IMR-90 (cell line): ENCODE data around the gene SAP30BP. TPM values are rescaled to one million over a fixed set of nuclear protein-coding genes. Genes with fewer than 3 reads are reported as not detected.

Source experiments
- ATAC-seq: fragments of 200-7000 bp; cut with Tn5 transposase; 2 replicates; pipeline ENCODE4 v1.9.1; 2020; ENCODE audit warnings: low read depth, mild to moderate bottlenecking, moderate library complexity
- BruUV-seq: library from RNA; stranded (reverse); fragments of 400-500 nt; replicated peaks from 2 replicates; lab custom pipeline; 2021; lab: Mats Ljungman, UMichigan
- CTCF ChIA-PET: fragments of 300-600 bp; formaldehyde crosslinking; extraction: SDS; loops from one replicate; lab custom pipeline; 2021; ENCODE audit warnings: antibody characterized with exemption; lab: Yijun Ruan, JAX
- POLR2A ChIA-PET: fragments of 300-600 bp; sonication (Branson Sonifier 250); formaldehyde crosslinking; loops from one replicate; lab custom pipeline; 2022; ENCODE audit warnings: antibody characterized with exemption; ENCODE audit not compliant: unreplicated experiment; lab: Charles Lee
- DNase-seq: peaks from one replicate; pipeline ENCODE4 v3.0.0; 2013
- H2AFZ ChIP-seq: replicated peaks from 2 replicates; pipeline ENCODE3; 2013; ENCODE audit warnings: low read length, mild to moderate bottlenecking; ENCODE audit not compliant: poor library complexity
- H2AK5ac ChIP-seq: 2 replicates; pipeline ENCODE4 v1.6.1; 2013; ENCODE audit warnings: low read depth, low read length, inconsistent platforms
- H2AK9ac ChIP-seq: replicated peaks from 2 replicates; pipeline ENCODE3; 2013; ENCODE audit warnings: mild to moderate bottlenecking, low read depth, low read length, moderate library complexity; ENCODE audit not compliant: poor library complexity
- H2BK120ac ChIP-seq: 2 replicates; pipeline ENCODE4 v1.6.1; 2013; ENCODE audit warnings: low read depth, low read length, inconsistent platforms
- H2BK15ac ChIP-seq: 3 replicates; pipeline ENCODE4 v1.6.1; 2013; ENCODE audit warnings: low read depth, low read length, inconsistent platforms
- H2BK20ac ChIP-seq: 2 replicates; pipeline ENCODE4 v1.6.1; 2013; ENCODE audit warnings: low read depth, mild to moderate bottlenecking, inconsistent platforms, low read length, moderate library complexity
- H2BK5ac ChIP-seq: 2 replicates; pipeline ENCODE4 v1.6.1; 2013; ENCODE audit warnings: mild to moderate bottlenecking, low read depth, low read length, inconsistent platforms; ENCODE audit not compliant: poor library complexity, severe bottlenecking
- H3K14ac ChIP-seq: replicated peaks from 2 replicates; pipeline ENCODE4 v1.6.1; 2013; ENCODE audit warnings: low read depth, low read length, inconsistent platforms
- H3K18ac ChIP-seq: 2 replicates; pipeline ENCODE4 v1.6.1; 2013; ENCODE audit warnings: low read depth, low read length, control low read depth
- H3K23ac ChIP-seq: 2 replicates; pipeline ENCODE4 v1.6.1; 2013; ENCODE audit warnings: low read depth, low read length, inconsistent platforms
- H3K27ac ChIP-seq: 2 replicates; pipeline ENCODE4 v1.5.1; 2013; ENCODE audit warnings: mild to moderate bottlenecking, control low read depth, low read length; ENCODE audit not compliant: insufficient read depth
- H3K27me3 ChIP-seq: 2 replicates; pipeline ENCODE4 v1.6.1; 2013; ENCODE audit warnings: low read length; ENCODE audit not compliant: control insufficient read depth, insufficient read depth
- H3K36me3 ChIP-seq: 2 replicates; pipeline ENCODE4 v1.6.1; 2013; ENCODE audit warnings: low read length, mixed read lengths; ENCODE audit not compliant: control insufficient read depth, insufficient read depth
- H3K4ac ChIP-seq: 2 replicates; pipeline ENCODE4 v1.6.1; 2013; ENCODE audit warnings: low read depth, low read length, inconsistent platforms
- H3K4me1 ChIP-seq: 2 replicates; pipeline ENCODE4 v1.6.1; 2013; ENCODE audit warnings: low read length, mixed read lengths; ENCODE audit not compliant: control insufficient read depth, insufficient read depth
- H3K4me2 ChIP-seq: 2 replicates; pipeline ENCODE4 v1.6.1; 2013; ENCODE audit warnings: low read depth, mild to moderate bottlenecking, control low read depth, low read length, moderate library complexity
- H3K4me3 ChIP-seq: 2 replicates; pipeline ENCODE4 v1.5.1; 2013; ENCODE audit warnings: low read depth, mild to moderate bottlenecking, control low read depth, low read length, moderate library complexity; ENCODE audit not compliant: insufficient read depth
- H3K56ac ChIP-seq: 2 replicates; pipeline ENCODE4 v1.6.1; 2013; ENCODE audit warnings: low read length, inconsistent platforms; ENCODE audit not compliant: insufficient read depth; ENCODE audit errors: extremely low read depth
- H3K79me1 ChIP-seq, 2 experiments: 2 replicates each; pipeline ENCODE4 v1.6.1; 2013; ENCODE audit warnings: low read length in 2 of 2, inconsistent platforms in 1 of 2, low read depth in 1 of 2
- H3K9ac ChIP-seq: 2 replicates; pipeline ENCODE4 v1.6.1; 2013; ENCODE audit warnings: low read depth, low read length, control low read depth
- H3K9me1 ChIP-seq: 2 replicates; pipeline ENCODE4 v1.6.1; 2013; ENCODE audit warnings: low read length, inconsistent platforms; ENCODE audit not compliant: insufficient read depth
- H3K9me3 ChIP-seq: 2 replicates; pipeline ENCODE4 v1.6.1; 2013; ENCODE audit warnings: low read length; ENCODE audit not compliant: control insufficient read depth, insufficient read depth
- H4K20me1 ChIP-seq: 2 replicates; pipeline ENCODE4 v1.6.1; 2013; ENCODE audit warnings: low read length, inconsistent platforms; ENCODE audit not compliant: insufficient read depth
- H4K5ac ChIP-seq: 2 replicates; pipeline ENCODE4 v1.6.1; 2013; ENCODE audit warnings: mild to moderate bottlenecking, low read depth, low read length, control low read depth
- H4K8ac ChIP-seq, 2 experiments: 2 replicates each; pipeline ENCODE4 v1.6.1; 2013; ENCODE audit warnings: low read depth in 2 of 2, low read length in 2 of 2, control low read depth in 1 of 2, inconsistent platforms in 1 of 2
- H4K91ac ChIP-seq: 2 replicates; pipeline ENCODE4 v1.6.1; 2013; ENCODE audit warnings: low read depth, low read length, inconsistent platforms; ENCODE audit not compliant: insufficient read depth
- FOS ChIP-seq: fragments of 150-350 bp; IDR thresholded peaks from 2 replicates; pipeline ENCODE4 v1.6.1; 2016; ENCODE audit warnings: low read depth, low read length
- SMC3 ChIP-seq: fragments of 150-350 bp; IDR thresholded peaks from 2 replicates; pipeline ENCODE4 v1.6.1; 2016; ENCODE audit warnings: low read depth, mild to moderate bottlenecking, antibody characterized with exemption, low read length, moderate library complexity
- WGBS, 2 experiments: methylation state at CpG; one replicate each; pipeline versions ENCODE4 v1.1.5 to v1.1.7; 2013; ENCODE audit warnings: missing lambda C conversion rate in 2 of 2; ENCODE audit not compliant: insufficient read length in 1 of 2; ENCODE audit errors: extremely low coverage in 2 of 2; 5-methylcytosine and 5-hydroxymethylcytosine counted together
- dilution Hi-C: fragments of 300-500 bp; cut with HindIII; formaldehyde crosslinking; loops from one replicate; pipeline ENCODE4 v1.14.3; 2018; ENCODE audit warnings: low sequenced_read_pairs; ENCODE audit not compliant: unreplicated experiment
- in situ Hi-C: fragments of 300-500 bp; cut with MboI; formaldehyde crosslinking; loops from 3 replicates; pipeline ENCODE4 v1.14.3; 2019; ENCODE audit warnings: low sequenced_read_pairs, inconsistent platforms, mixed read lengths
- intact Hi-C: fragments of 100-400 bp; cut with micrococcal nuclease; formaldehyde crosslinking; loops from 2 replicates; pipeline ENCODE4 v1.10.0; 2022
- polyA plus RNA-seq, 3 experiments: library from polyadenylated mRNA; depleted of rRNA; stranded (reverse); fragments of >200 nt; gene quantifications; 2 replicates each; pipeline ENCODE4 v1.2.3, GENCODE V29; 2012; ENCODE audit warnings: low replicate concordance in 1 of 3
- total RNA-seq: library from RNA; depleted of rRNA; stranded (reverse); fragments of >200 nt; gene quantifications from 2 replicates; pipeline ENCODE4 v1.2.3, GENCODE V29; 2012

SAP30BP gene
- total and polyA plus RNA-seq, 2 of the 4 experiments (the other 2 are of a cell fraction): 70.4 to 139 TPM

DNA sequence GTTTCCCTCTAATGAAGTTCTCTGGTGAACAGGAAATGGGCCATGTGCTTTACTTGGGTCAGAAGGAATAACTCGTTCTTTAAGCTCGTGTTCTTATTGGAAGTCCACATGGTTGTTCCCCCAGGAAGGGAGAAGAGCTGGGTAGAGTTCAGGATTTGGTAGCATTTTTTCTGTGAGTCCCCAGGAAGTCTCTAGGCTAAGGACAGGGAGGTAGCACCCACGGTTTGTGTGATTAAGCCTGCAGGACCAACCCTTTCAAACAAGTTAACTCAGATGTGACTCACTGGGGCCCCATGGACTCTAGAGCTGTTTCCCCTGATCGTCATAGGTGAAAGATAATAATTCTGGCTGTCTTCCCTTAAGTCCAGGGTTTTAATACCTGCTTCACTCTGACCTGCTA lies 16.4 kb downstream of the SAP30BP start:
- Histone ChIP-seq H4K8ac (peak overlapping the region in 1 of 2 experiments; percentile 44; a peak in 1 of 4 replicates), H3K14ac (peak overlapping the region; percentile 27; the same call in 1 of the 2 replicates), H3K36me3 (peaks cover 25% of the 10 kb centered on the region), H3K4me1 (peaks cover 9% of the 10 kb centered on the region), H2BK15ac (no peak overlapping the region), H4K5ac (no peak overlapping the region), H3K79me1 (peaks cover 59 to 80% of the 10 kb centered on the region in 2 experiments), H3K27me3 (no peaks in the 10 kb centered on the region), H3K9ac (no peak overlapping the region), H3K9me3 (no peaks in the 10 kb centered on the region), H4K20me1 (peaks cover 51% of the 10 kb centered on the region), H2AK9ac (no peak overlapping the region), H3K18ac (no peak overlapping the region), H2AK5ac (0 out of 2 replicates have a peak overlapping the region, but pooled peaks have one; percentile 25), H2BK120ac (no peak overlapping the region), H2BK20ac (no peak overlapping the region), H3K27ac (no peak overlapping the region), H3K9me1 (peaks cover 21% of the 10 kb centered on the region), H3K4me2 (peak overlapping the region; percentile 42; the same call in 1 of the 2 replicates), H3K4me3 (no peak overlapping the region), H3K56ac (no peak overlapping the region), H4K91ac (no peak overlapping the region), H2BK5ac (peak overlapping the region; percentile 2), H3K4ac (no peak overlapping the region), H3K23ac (no peak overlapping the region), H2AFZ (no peak overlapping the region)
- intact Hi-C loops (no loop called here), in situ Hi-C loops (no loop called here), dilution Hi-C loops (no loop called here)
- WGBS, 2 experiments: no CpG with 5 or more reads among the region's 4 CpGs
- ATAC-seq: peak; percentile 81
- TF ChIP-seq FOS (peak; percentile 60), SMC3 (no peak)
- peak; percentile 80 for DNase-seq
- POLR2A ChIA-PET: interaction anchor here (0.6 kb wide), 1 partner anchor 461 kb away, joined by 5 read pairs; no protein-coding TSS in a partner anchor
- CTCF ChIA-PET: interaction anchor here (0.6 to 5.7 kb wide), 5 partner anchors 8 to 283 kb away, joined by 3 to 18 read pairs (median 3); partner anchors contain the start of gene SMIM5
- no TSS peak for BruUV-seq
